NCI-H1694 (cell line): Measurements from ENCODE around the gene HPRT1.
A peak's percentile ranks its signal among the peaks of the same experiment; 100 is the strongest.

Source experiments
- DNase-seq: peaks from one replicate; lab custom pipeline; 2025; lab: John Stamatoyannopoulos, UW

HPRT1 gene

GRCh38 chrX:134476284-134476683, 16.3 kb downstream of the HPRT1 start:
- DNase-seq: no peak

DNA sequence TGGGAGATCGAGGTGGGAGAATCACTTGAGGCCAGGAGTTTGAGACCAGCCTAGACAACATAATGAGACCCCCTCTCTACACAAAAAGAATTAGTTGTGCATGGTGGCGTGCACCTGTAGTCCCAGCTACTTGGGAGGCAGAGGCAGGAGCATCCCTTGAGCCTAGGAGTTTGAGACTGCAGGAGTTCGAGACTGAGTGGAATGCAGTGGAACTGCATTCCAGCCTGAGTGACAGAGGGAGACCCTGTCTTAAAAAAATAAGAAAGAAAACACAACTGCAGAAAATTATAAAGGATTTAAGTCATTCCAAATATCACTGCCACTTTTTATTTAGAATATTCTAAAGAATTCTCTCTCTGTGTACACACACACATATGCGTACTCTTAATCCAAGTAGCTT, 18.4 kb downstream of the HPRT1 start:
- DNase-seq: no peak

- DNase-seq: no peak
Observed at GRCh38 chrX:134480061-134480460, 20.1 kb downstream of the HPRT1 start.

- DNase-seq: no peak
Observed at GRCh38 chrX:134481339-134481738, 21.4 kb downstream of the HPRT1 start.

- no peak for DNase-seq
Observed at GRCh38 chrX:134482371-134482770, 22.4 kb downstream of the HPRT1 start.

DNA sequence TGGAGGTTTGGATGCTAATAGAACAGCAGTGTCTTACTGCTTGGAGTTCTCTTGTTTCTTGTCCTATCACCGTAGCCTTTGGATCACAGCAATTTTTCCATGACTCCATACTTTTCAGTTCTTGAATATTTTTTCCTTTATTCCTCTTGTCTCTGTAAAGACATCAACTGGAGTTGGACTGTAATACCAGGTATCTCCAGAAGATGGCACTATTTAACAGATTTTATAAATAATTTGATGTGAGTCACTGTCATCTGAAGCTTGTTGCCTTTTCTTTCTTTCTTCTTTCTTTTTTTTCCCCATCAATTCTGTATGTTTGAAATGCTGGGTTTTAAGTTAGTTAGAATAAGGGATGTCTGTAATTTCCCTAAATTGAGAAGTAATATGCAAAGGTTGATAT, 24.1 kb downstream of the HPRT1 start:
- peak; percentile 30 for DNase-seq

GRCh38 chrX:134501941-134502340, 42.0 kb downstream of the HPRT1 start:
- no peak for DNase-seq

GRCh38 chrX:134502686-134503085, 42.7 kb downstream of the HPRT1 start:
- DNase-seq: no peak

- no peak for DNase-seq
Observed at GRCh38 chrX:134512566-134512965, 52.6 kb downstream of the HPRT1 start.

DNA sequence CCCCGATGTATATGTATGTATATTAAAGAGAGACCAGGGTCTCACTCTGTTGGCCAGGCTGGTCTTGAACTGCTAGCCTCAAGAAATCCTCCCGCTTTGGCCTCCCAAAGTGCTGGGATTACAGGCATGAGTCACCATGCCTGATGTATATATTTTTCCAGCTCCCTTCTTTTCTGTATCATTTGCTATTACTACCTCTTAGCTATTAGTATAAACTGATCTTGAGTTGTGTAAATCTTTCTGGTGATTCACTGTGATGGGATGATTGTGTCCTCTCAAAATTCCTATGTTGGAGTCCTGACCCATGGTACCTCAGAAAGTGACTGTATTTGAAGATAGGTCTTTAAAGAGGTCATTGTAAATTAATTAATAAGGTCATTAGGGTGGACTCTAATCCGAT, 53.1 kb downstream of the HPRT1 start:
- DNase-seq: no peak

- DNase-seq: peak; percentile 1
Observed at GRCh38 chrX:134520860-134521390, 61.0 kb downstream of the HPRT1 start.

GRCh38 chrX:134524181-134524580, 64.2 kb downstream of the HPRT1 start:
- DNase-seq: no peak

DNA sequence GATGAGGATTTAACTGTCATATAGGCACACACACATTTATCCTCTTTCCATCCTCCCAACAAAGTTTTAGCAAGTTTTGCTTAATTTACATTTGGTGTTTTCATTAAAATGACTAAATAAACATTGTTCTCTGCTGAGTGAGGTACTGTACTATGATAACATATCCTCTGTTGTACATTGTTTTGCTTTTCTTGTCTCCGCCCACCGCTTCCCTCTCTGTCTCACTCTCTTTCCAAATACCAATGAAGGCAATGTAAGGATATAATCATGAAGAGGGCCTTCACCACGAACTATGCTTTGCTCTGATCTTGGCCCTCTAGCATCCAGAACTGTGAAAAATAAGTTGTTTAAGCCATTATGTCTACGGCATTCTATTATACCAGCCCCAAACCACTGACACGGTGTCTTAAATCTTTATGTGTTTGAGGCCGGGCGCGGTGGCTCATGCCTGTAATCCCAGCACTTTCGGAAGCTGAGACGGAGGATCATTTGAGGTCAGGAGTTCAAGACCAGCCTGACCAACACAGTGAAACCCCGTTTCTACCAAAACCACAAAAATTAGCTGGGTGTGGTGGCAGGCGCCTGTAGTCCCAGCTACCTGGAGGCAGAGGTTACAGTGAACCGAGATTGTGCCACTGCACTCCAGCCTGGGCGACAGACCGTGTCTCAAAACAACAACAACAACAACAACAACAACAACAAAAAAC, 65.3 kb downstream of the HPRT1 start:
- no peak for DNase-seq

GRCh38 chrX:134526399-134526798, 66.4 kb downstream of the HPRT1 start:
- no peak for DNase-seq

- DNase-seq: no peak
Observed at GRCh38 chrX:134528960-134529359, 69.0 kb downstream of the HPRT1 start.

- DNase-seq: no peak
Observed at GRCh38 chrX:134529481-134529880, 69.5 kb downstream of the HPRT1 start.

DNA sequence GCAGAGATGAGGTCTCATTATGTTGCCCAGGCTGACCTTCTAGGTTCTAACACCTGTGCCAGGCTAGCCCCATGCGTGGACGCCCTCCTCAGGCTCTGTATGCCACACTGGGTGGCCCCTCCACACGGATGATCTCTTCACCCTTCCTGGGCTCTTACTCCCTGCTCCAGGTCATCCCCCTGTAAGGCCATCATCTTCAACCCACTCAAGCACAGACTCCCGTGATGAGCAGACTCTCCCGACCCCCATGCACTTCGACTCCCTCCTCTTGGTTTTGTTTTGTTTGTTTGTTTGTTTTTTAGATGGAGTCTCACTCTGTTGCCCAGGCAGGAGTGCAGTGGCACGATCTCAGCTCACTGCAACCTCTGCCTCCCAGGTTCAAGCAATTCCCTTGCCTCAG, 70.9 kb downstream of the HPRT1 start:
- no peak for DNase-seq

GRCh38 chrX:134533352-134533751, 73.4 kb downstream of the HPRT1 start:
- no peak for DNase-seq

DNA sequence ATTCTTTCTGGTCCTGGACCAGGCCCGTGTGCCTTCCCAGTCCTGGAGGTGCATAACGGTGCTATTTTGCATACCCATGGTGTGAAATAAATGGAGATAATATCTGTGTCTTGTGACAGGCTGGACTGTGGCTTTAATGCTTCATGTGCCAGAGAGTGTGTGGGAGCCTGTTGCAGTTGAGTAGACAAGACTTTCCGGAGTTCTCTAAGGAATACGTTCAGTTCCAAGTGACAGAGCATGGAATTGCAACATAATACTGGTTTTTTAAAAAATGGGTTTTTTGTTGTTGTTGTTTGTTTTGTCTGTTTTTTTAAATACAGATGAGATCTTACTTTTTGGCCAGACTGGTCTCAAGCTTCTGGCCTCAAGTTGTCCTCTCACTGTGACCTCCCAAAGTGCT, 74.0 kb downstream of the HPRT1 start:
- DNase-seq: no peak

DNA sequence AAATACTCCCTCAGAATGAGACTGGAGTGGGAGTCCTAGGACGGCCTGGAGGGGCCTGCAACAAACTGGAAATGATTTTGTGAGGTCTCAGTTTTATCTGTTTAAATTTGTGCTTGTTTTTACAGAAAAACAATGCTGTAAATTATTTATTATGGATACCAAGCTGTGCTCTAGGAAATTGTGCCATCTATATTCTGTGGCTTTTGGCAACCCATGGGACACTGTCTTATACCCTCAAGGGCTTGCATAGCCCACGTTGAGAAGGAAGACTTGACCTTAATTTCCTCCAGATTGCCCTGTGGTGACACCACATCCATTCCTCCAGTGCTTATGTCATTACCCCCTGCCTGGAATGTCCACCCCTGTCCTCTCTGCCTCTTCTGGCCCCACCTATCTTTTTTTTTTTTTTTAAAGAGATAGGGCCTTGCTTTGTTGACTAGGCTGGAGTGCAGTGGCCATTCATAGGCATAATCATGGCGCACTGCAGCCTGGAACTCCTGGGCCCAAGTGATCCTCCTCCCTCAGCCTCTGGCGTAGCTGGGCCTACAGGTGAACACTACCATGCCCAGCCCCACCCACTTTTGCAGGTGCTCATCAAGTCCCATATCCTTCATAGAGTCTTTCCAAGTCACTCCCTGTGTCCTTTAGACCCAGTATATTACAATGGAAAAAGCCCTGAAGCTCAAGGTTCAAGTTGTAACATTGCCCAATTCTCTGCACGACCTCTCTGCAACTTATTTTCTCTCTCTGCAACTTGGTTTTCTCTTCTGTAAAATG, 77.4 kb downstream of the HPRT1 start:
- no peak for DNase-seq

DNA sequence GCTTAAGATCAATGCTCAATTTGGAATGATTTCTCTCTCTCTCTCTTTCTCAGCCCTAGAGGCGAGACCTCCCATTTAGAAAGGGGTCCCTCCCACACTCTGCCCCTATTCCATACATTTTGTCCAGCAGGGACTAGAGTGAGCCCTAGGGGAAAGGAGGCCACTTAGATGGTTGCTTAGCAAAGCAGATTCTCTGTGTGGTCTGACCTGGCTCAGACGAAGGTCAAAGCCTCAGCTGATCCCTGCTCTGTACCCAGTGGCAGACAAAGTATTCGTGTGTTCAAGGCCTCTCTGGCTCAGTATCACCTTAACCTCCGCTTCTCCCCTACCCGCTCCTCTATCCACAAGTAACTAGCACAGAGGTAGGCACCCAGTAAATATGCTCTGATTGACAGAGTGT, 78.4 kb downstream of the HPRT1 start:
- no peak for DNase-seq

GRCh38 chrX:134541906-134542305, 81.9 kb downstream of the HPRT1 start:
- no peak for DNase-seq

DNA sequence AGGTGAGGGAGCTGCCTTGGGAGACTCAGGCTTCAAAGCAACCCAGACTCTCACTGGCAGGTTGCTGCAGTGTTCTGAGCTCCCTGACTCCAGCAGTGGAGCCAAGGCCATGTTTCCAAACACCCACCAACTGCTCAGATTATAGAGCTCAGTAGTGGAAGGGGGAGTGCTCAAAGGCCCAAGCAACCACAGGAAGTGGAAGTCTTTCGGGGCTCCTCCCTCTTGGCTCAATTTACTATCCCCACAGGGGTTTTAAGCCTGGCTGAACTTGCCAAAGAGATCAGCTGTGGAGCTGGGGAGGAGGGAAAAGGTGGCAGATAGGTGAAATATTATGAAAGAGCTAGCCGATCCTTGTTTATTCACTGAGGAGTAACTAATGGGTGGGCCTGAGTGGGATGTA, 82.5 kb downstream of the HPRT1 start:
- DNase-seq: peak; percentile 78
